ENCODE measurements around the gene PTPRH.

The PTPRH gene

DNA sequence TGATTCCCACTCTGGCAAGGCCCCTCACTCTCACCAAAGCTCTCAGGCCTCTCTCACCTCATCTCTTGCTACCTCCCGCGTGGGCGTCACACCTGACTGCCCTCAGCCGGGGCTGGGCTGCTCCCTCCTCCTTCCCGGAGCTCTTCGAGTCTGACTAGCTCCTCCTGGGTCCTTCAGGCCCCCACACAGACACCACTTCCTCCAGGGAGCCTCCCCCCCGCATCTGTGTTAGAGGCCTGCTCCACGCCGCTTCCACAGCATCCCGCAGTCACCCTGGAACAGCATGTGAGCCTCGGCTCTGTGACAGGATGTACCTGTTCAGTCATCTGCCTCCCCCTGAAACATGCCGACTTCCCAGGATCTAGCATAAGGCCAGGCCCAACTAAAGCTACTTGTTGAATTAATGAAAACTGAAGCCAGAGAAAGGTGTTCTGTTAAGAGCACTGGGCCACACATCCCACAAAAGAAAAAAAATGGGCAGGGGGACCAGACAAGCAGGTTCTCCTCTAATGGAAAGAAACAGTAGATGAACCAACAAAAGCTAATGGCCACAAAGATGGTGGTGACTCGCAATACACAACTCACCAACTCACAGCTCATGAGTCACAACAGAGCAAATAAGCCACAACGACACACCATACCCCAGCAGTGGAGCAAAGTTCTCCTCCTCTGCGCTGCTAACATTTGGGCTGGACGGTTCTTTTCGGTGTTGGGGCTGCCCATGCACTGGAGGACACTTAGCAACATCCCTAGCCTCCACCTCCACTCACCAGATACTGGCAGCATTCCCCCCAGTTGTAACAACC is 46.5 kb upstream of the PTPRH start:
- DNase-seq (ENCODE audit: low spot score) = peak; percentile 58
- in situ Hi-C loops (cut with MboI; ENCODE audit: low pct_unique_long_range_greater_than_20kb, low sequenced_read_pairs, unreplicated experiment) = no loop called here
- no peak for TF ChIP-seq CTCF (IDR thresholded peaks at IDR 0.05; ENCODE audit: extremely low read depth, insufficient read depth, missing control alignments)

DNA sequence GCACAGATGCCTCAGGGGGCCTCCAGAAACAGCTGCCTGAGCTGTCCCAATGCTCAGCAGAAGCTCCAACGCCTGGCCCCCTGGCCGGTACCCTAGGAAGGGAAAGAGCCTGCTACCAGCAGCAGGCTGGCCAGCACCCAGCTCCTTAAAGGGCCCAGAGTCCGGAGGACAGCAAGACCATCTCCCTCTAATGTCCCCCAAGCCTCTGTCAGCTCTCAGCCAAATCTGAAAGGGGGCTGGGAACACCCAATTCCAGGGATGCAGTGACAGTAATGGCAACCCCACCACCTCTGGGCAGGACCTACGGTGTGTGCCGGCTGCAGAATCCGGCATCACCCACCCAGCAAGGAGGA is 45.3 kb upstream of the PTPRH start:
- no peak for TF ChIP-seq CTCF (IDR thresholded peaks at IDR 0.05; ENCODE audit: extremely low read depth, insufficient read depth, missing control alignments)
- DNase-seq (ENCODE audit: low spot score) = no peak
- in situ Hi-C loops (cut with MboI; ENCODE audit: low pct_unique_long_range_greater_than_20kb, low sequenced_read_pairs, unreplicated experiment) = no loop called here

DNA sequence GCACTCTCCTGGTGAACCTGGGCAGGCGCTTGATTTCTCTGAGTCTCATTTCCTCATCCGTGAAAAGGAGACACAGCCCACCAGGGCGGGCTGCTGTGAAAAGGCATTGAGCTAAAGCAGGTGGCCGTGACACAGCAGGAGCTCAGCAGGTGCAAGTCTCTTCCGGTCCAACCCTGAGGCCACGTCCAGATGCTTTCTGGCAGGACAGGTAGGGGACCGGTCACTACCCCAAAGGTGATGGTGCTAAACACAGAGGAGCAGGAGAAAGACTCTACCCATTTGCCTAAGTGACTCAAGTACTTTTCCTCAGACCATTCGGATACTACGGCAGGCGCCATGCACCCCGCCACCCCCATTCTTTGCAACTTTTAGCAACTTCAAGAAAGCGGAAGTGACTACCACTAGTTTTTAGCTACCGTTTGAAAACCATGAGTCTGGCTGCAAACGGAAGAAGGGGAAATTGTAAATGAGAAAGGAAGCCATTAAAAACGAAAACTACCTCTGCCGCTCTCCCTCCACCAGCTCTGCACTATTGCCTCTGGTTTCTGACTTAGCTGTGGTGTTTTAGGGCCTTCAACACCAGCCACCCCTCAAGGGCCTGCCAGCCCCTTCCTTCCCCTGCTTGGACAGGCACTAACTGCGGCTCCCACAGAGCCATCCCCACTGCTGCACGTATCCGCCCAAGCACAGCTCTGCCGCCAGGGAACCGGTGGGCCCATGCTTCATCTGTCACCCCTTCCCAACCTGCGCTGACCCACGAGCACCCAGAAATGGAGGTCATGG is 44.7 kb upstream of the PTPRH start:
- DNase-seq (ENCODE audit: low spot score) = peak; percentile 85
- in situ Hi-C loops (cut with MboI; ENCODE audit: low pct_unique_long_range_greater_than_20kb, low sequenced_read_pairs, unreplicated experiment) = no loop called here
- no peak for TF ChIP-seq CTCF (IDR thresholded peaks at IDR 0.05; ENCODE audit: extremely low read depth, insufficient read depth, missing control alignments)

DNA sequence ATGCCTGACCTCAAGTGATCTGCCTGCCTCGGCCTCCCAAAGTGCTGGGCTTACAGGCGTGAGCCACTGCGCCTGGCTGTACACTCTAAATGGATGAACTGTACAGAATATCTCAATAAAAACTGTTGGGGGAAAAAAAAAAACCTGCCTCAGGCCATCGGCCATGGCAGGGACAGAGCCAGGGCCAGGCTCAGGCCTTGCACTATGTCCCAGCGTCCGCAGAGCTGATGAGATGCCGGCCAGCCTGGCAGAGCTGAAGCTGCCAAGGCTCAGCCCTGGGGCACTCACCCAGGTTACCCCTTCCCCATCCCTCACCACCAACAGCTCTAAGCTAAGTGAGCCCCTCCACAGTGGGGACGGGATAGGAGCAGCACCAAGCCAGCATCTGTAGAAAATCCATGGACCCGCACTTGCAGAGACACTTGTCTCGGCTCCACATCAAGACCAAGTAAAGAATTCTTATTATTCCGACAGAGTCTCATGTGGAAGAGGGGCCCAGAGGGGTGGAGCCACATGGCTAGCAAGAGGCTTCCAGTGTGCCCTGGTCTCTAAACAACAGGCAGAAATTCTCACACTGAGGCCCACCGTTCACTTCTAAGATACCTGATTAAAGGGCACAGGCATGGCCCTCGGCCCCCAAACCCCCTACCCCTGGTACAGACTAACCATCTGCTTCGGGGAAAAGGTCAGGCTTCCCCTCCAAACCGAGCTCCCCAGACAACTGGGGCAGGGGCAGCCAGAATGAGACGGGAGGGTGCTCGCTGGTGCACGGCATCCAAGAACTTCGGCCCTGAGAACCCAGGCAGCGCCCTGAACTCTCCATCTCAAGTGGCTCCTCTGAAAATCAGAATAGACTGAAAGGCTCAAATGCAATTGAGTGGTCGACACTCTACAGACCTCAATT is 43.7 kb upstream of the PTPRH start:
- DNase-seq (ENCODE audit: low spot score) = no peak
- in situ Hi-C loops (cut with MboI; ENCODE audit: low pct_unique_long_range_greater_than_20kb, low sequenced_read_pairs, unreplicated experiment) = no loop called here
- TF ChIP-seq CTCF (IDR thresholded peaks at IDR 0.05; ENCODE audit: extremely low read depth, insufficient read depth, missing control alignments) = no peak

DNA sequence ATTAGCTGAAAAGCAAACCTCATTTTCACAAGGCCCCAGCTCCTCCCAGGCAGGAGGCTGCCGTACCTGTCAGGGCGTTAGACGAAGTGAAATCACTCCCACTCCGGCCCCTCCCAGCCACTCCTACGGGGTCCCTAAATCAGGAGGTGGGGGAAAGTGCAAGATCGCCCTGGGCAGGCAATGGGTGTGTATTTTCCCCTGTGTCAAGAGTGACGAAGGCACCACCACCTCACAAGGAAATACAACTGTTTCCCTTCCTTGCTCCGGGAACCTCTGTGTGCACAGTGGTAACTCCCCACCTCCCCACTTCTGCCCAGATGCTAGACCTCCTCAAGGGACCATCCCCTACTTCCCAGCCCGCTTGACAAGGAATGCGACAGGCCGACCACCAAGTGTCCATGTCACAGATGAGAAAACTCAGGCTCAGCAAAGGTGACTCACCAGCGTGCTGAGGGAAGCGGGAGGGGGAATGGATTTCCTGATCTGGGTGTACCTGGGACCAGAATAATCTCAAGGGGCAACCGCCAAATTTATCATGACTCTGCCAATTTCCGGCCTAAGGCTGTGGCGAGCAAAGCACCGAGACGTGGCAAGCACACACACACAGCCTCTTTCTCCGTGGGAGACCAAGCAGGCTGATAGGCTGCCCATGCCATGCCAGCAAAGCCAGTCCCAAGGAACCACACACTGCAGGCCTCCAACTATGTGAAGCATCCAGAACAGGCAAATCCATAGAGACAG is 42.2 kb upstream of the PTPRH start:
- in situ Hi-C loops (cut with MboI; ENCODE audit: low pct_unique_long_range_greater_than_20kb, low sequenced_read_pairs, unreplicated experiment) = no loop called here
- no peak for TF ChIP-seq CTCF (IDR thresholded peaks at IDR 0.05; ENCODE audit: extremely low read depth, insufficient read depth, missing control alignments)
- no peak for DNase-seq (ENCODE audit: low spot score)

All from GM13977 (cell line).